Measurements from ENCODE around the gene OR2AK2. TPM values are rescaled to one million over a fixed set of nuclear protein-coding genes. Genes with fewer than 3 reads are reported as not detected.
"Not testable (repeated sequence)": the region's sequence is repeated elsewhere in the genome, so short reads cannot be mapped to it uniquely, and the experiment has no call there.

The OR2AK2 gene
- total and polyA plus RNA-seq, 9 of the 15 experiments (the other 6 are each of a cell fraction or from before 2014, with no cell fraction given) = 0.10 TPM; not detected in 8

GRCh38 chr1:247936965-247937734, 27.9 kb upstream of the OR2AK2 start (continued):
- TF ChIP-seq HCFC1 (IDR thresholded peaks at IDR 0.05; ENCODE audit: low read depth, low read length) = peak; percentile 49
- TF ChIP-seq ATF3 (IDR thresholded peaks at IDR 0.05) = not testable (repeated sequence)
- 0 out of 2 replicates have a peak, but pooled peaks have one; percentile 71 for TF ChIP-seq ATF3 (CRISPR knock-in tag; conservative IDR thresholded peaks at IDR 0.05)
- peak; percentile 51; the same call in 1 of the 2 replicates for TF ChIP-seq ZNF316 (IDR thresholded peaks at IDR 0.05)
- TF ChIP-seq ESRRA (IDR thresholded peaks at IDR 0.05; ENCODE audit: borderline replicate concordance, low read depth) = 0 out of 2 replicates have a peak, but pooled peaks have one; percentile 46
- TF ChIP-seq CBFB (CRISPR knock-in tag; IDR thresholded peaks at IDR 0.05) = 0 out of 2 replicates have a peak, but pooled peaks have one; percentile 29
- TF ChIP-seq RREB1 (CRISPR knock-in tag; IDR thresholded peaks at IDR 0.05) = peak; percentile 69; the same call in 1 of the 2 replicates
- peak; percentile 80 to 89 for TF ChIP-seq UBTF (IDR thresholded peaks at IDR 0.05; ENCODE audit: borderline replicate concordance in 1 of 2, low read depth in 2 of 2, low read length in 2 of 2)
- peak; percentile 95 for TF ChIP-seq CBX1 (IDR thresholded peaks at IDR 0.05; ENCODE audit: low read depth)
- TF ChIP-seq TRIM28 (IDR thresholded peaks at IDR 0.05) = peak; percentile 55; the same call in 1 of the 2 replicates
- 0 out of 2 replicates have a peak, but pooled peaks have one; percentile 22 for TF ChIP-seq GMEB1 (CRISPR knock-in tag; IDR thresholded peaks at IDR 0.05)
- peak; percentile 75; the same call in 1 of the 2 replicates for TF ChIP-seq ZNF263 (CRISPR knock-in tag; IDR thresholded peaks at IDR 0.05; ENCODE audit: borderline replicate concordance)
- 0 out of 2 replicates have a peak, but pooled peaks have one; percentile 11 for TF ChIP-seq KLF13 (tag; IDR thresholded peaks at IDR 0.05; ENCODE audit: borderline replicate concordance, low read depth)
- 0 out of 2 replicates have a peak, but pooled peaks have one; percentile 26 for TF ChIP-seq ZBTB2 (IDR thresholded peaks at IDR 0.05)

Data from K562 (cell line).